ENCODE results near the gene SPRED3.

- TF ChIP-seq ATF3 (IDR thresholded peaks at IDR 0.05; ENCODE audit: insufficient read depth, low read depth, low read length) (no peak), ZNF274 (IDR thresholded peaks at IDR 0.05; ENCODE audit: borderline replicate concordance, extremely low read depth, low read length) (no peak), POLR2A (IDR thresholded peaks at IDR 0.05; ENCODE audit: control extremely low read depth in 1 of 2, low read depth in 2 of 2, low read length in 2 of 2) (no peak)
Observed at GRCh38 chr19:38401148-38401547, 12.7 kb downstream of the SPRED3 start.
